Esophagus squamous epithelium (tissue), 5 donors: ENCODE measurements around the gene FNDC7. TPM values are rescaled to one million over a fixed set of nuclear protein-coding genes. Genes with fewer than 3 reads are reported as not detected.
"Not testable (repeated sequence)": the region's sequence is repeated elsewhere in the genome, so short reads cannot be mapped to it uniquely, and the experiment has no call there.

Experiments used
- DNase-seq: peaks from one replicate; lab custom pipeline; 2025; lab: John Stamatoyannopoulos, UW
- H3K27ac ChIP-seq, 4 donors: fragments of 200-600 bp; sonication (generic); one replicate each; pipeline ENCODE4 v1.5.1; 2016 to 2019; ENCODE audit warnings: mild to moderate bottlenecking in 1 of 4
- H3K27me3 ChIP-seq, 4 donors: fragments of 200-600 bp; sonication (generic); 1 replicate in 3 of 4; 2 replicates in 1 of 4; pipeline versions ENCODE4 v1.5.1 to v1.6.0; 2017 to 2021; ENCODE audit warnings: antibody characterized with exemption in 1 of 4
- H3K36me3 ChIP-seq, 3 donors: fragments of 200-600 bp; sonication (generic); one replicate each; pipeline ENCODE4 v1.5.1; 2016 to 2019
- H3K4me1 ChIP-seq, 3 donors: fragments of 200-600 bp; sonication (generic); one replicate each; pipeline ENCODE4 v1.5.1; 2017 to 2019
- H3K4me3 ChIP-seq, 4 donors: fragments of 200-600 bp; sonication (generic); 1 replicate in 3 of 4; 2 replicates in 1 of 4; pipeline ENCODE4 v1.5.1; 2016 to 2019; ENCODE audit warnings: mild to moderate bottlenecking in 2 of 4, moderate library complexity in 1 of 4
- H3K9me3 ChIP-seq, 3 donors: fragments of 200-600 bp; sonication (generic); one replicate each; pipeline ENCODE4 v1.5.1; 2016 to 2019
- CTCF ChIP-seq, 6 experiments: fragments of 450-650 bp in 4 of 6; fragments of 200-600 bp in 2 of 6; sonication (generic) in 2 of 6; IDR thresholded peaks; one replicate each; pipeline ENCODE4 v1.5.1; 2016 to 2019; ENCODE audit warnings: antibody characterized with exemption in 6 of 6, mild to moderate bottlenecking in 4 of 6, moderate library complexity in 4 of 6
- POLR2A ChIP-seq, 4 donors: fragments of 450-650 bp; IDR thresholded peaks; one replicate each; pipeline ENCODE4 v1.6.1; 2017; ENCODE audit warnings: antibody characterized with exemption in 4 of 4, mild to moderate bottlenecking in 4 of 4, moderate library complexity in 3 of 4
- WGBS, 2 donors: methylation state at CpG; one replicate each; pipeline ENCODE4 v1.1.5; 2018; 5-methylcytosine and 5-hydroxymethylcytosine counted together
- intact Hi-C: fragments of 100-400 bp; cut with DNase I; formaldehyde crosslinking; loops from one replicate; pipeline ENCODE4 v1.15.0; 2022
- total RNA-seq, 4 donors: library from RNA; depleted of rRNA; stranded (reverse); fragments of >200 nt; gene quantifications; one replicate each; pipeline ENCODE4 v1.1.0, GENCODE V29; 2016
- donor health status: DM: yes; HTN: yes; CAD: no.

FNDC7 gene
- total RNA-seq: not detected

GRCh38 chr1:108712606-108713150, at the start of gene FNDC7:
FNDC7 (plus strand) TSS chr1:108712908; CDS start chr1:108712934, 26 bp downstream.
- intact Hi-C loops: no loop called here
- no peak within 1 kb of the TSS for H3K27ac ChIP-seq
- no peak for DNase-seq
- WGBS, 2 donors: 50 to 63% methylated on average over 7 to 8 of the region's 9 CpGs
- no peaks in the 10 kb centered on the region for H3K4me1 ChIP-seq
- TF ChIP-seq POLR2A (IDR thresholded peaks at IDR 0.05) (no peak), CTCF (IDR thresholded peaks at IDR 0.05) (no peak)
- no peaks in the 10 kb centered on the region for H3K36me3 ChIP-seq
- no peaks in the 10 kb centered on the region for H3K9me3 ChIP-seq
- peaks cover 0 to 12% (median 0%) of the 10 kb centered on the region in 4 donors for H3K27me3 ChIP-seq
- no peak within 1 kb of the TSS for H3K4me3 ChIP-seq

- H3K27ac ChIP-seq: no peak overlapping the region
- H3K27me3 ChIP-seq: no peaks in the 10 kb centered on the region
- DNase-seq: no peak
- H3K4me1 ChIP-seq: peaks cover 0 to 18% (median 6%) of the 10 kb centered on the region in 3 donors
- H3K9me3 ChIP-seq: no peaks in the 10 kb centered on the region
- 80 to 87% methylated on average over 2 of the region's 2 CpGs for WGBS, 2 donors
- H3K36me3 ChIP-seq: no peaks in the 10 kb centered on the region
- no peak overlapping the region for H3K4me3 ChIP-seq
- intact Hi-C loops: no loop called here
- no peak for TF ChIP-seq POLR2A (IDR thresholded peaks at IDR 0.05)
These were observed 49.6 kb upstream of the FNDC7 start for GRCh38 chr1:108663074-108663473.

- H3K27ac ChIP-seq: no peak overlapping the region
- peaks cover 0 to 18% (median 6%) of the 10 kb centered on the region in 3 donors for H3K4me1 ChIP-seq
- H3K9me3 ChIP-seq: no peaks in the 10 kb centered on the region
- DNase-seq: no peak
- H3K36me3 ChIP-seq: no peaks in the 10 kb centered on the region
- no peak overlapping the region for H3K4me3 ChIP-seq
- intact Hi-C loops: no loop called here
- no peaks in the 10 kb centered on the region for H3K27me3 ChIP-seq
- TF ChIP-seq CTCF (IDR thresholded peaks at IDR 0.05) (no peak), POLR2A (IDR thresholded peaks at IDR 0.05) (no peak)
- 82 to 85% methylated on average over 6 of the region's 6 CpGs for WGBS, 2 donors
These were observed 48.2 kb upstream of the FNDC7 start for GRCh38 chr1:108664481-108664880.

- WGBS, 2 donors: 56 to 96% methylated on average over 2 of the region's 2 CpGs
- Histone ChIP-seq H3K9me3 (no peaks in the 10 kb centered on the region), H3K36me3 (no peaks in the 10 kb centered on the region), H3K4me1 (peaks cover 0 to 18% (median 6%) of the 10 kb centered on the region in 3 donors), H3K27me3 (peaks cover 0 to 4% (median 0%) of the 10 kb centered on the region in 4 donors), H3K27ac (no peak overlapping the region), H3K4me3 (no peak overlapping the region)
- intact Hi-C loops: no loop called here
- TF ChIP-seq CTCF (IDR thresholded peaks at IDR 0.05) (no peak), POLR2A (IDR thresholded peaks at IDR 0.05) (no peak)
- no peak for DNase-seq
These were observed 47.6 kb upstream of the FNDC7 start for GRCh38 chr1:108665067-108665466.

GRCh38 chr1:108665771-108666170, 46.9 kb upstream of the FNDC7 start:
- no peak for DNase-seq
- WGBS, 2 donors: 53 to 75% methylated on average over 1 of the region's 1 CpG
- Histone ChIP-seq H3K9me3 (no peaks in the 10 kb centered on the region), H3K4me3 (no peak overlapping the region), H3K27ac (no peak overlapping the region), H3K27me3 (peaks cover 0 to 7% (median 0%) of the 10 kb centered on the region in 4 donors), H3K36me3 (no peaks in the 10 kb centered on the region), H3K4me1 (peaks cover 0 to 18% (median 6%) of the 10 kb centered on the region in 3 donors)
- no peak for TF ChIP-seq POLR2A (IDR thresholded peaks at IDR 0.05)
- TF ChIP-seq CTCF (IDR thresholded peaks at IDR 0.05): no peak
- intact Hi-C loops: no loop called here

GRCh38 chr1:108667422-108667821, 45.3 kb upstream of the FNDC7 start:
- intact Hi-C loops, H3K4me1 ChIP-seq, H3K27ac ChIP-seq, H3K9me3 ChIP-seq, DNase-seq, H3K4me3 ChIP-seq, H3K36me3 ChIP-seq: not testable (repeated sequence)
- 98% methylated on average over 9 of the region's 28 CpGs; no CpG with 5 or more reads in 1 of the 2 donors for WGBS, 2 donors
- H3K27me3 ChIP-seq: peaks cover 0 to 20% (median 0%) of the 10 kb centered on the region in 4 donors
